Karpas-422 (cell line): ENCODE data around the gene DUOXA1. TPM values are rescaled to one million over a fixed set of nuclear protein-coding genes. Genes with fewer than 3 reads are reported as not detected.
"Not testable (repeated sequence)": the region's sequence is repeated elsewhere in the genome, so short reads cannot be mapped to it uniquely, and the experiment has no call there.

ENCODE experiments used
- DNase-seq: peaks from one replicate; pipeline ENCODE4 v3.0.0-alpha.2; 2015
- H2AFZ ChIP-seq: fragments of 200-600 bp; sonication (generic); 2 replicates; pipeline ENCODE4 v1.6.1; 2014; ENCODE audit warnings: antibody characterized with exemption, low read length, mixed read lengths
- H3K27ac ChIP-seq: fragments of 200-600 bp; sonication (generic); 2 replicates; pipeline ENCODE4 v1.5.1; 2014; ENCODE audit warnings: mild to moderate bottlenecking, low read length, moderate library complexity
- H3K27me3 ChIP-seq: fragments of 200-600 bp; sonication (generic); 2 replicates; pipeline ENCODE4 v1.6.1; 2014; ENCODE audit warnings: low read length, mixed read lengths
- H3K36me3 ChIP-seq: fragments of 200-600 bp; sonication (generic); 2 replicates; pipeline ENCODE4 v1.6.1; 2014; ENCODE audit warnings: low read length, mixed read lengths; ENCODE audit not compliant: insufficient read depth
- H3K4me1 ChIP-seq: fragments of 200-600 bp; sonication (generic); 2 replicates; pipeline ENCODE4 v1.6.1; 2014; ENCODE audit warnings: mild to moderate bottlenecking, low read length, mixed read lengths
- H3K4me2 ChIP-seq: fragments of 200-600 bp; sonication (generic); 2 replicates; pipeline ENCODE4 v1.6.1; 2014; ENCODE audit warnings: low read length, low read depth, mild to moderate bottlenecking; ENCODE audit not compliant: poor library complexity, severe bottlenecking
- H3K4me3 ChIP-seq: fragments of 200-600 bp; sonication (generic); 2 replicates; pipeline ENCODE4 v1.5.1; 2014; ENCODE audit warnings: mild to moderate bottlenecking, antibody characterized with exemption, low read length, mixed read lengths
- H3K79me2 ChIP-seq: fragments of 200-600 bp; sonication (generic); 2 replicates; pipeline ENCODE4 v1.6.1; 2014; ENCODE audit warnings: mild to moderate bottlenecking, low read length, mixed read lengths
- H3K9ac ChIP-seq: fragments of 200-600 bp; sonication (generic); 2 replicates; pipeline ENCODE4 v1.6.0; 2014; ENCODE audit warnings: low read length
- H3K9me2 ChIP-seq: fragments of 200-600 bp; sonication (generic), shearing (Covaris generic); replicated peaks from 2 replicates; pipeline ENCODE4 v1.6.0; 2014; ENCODE audit warnings: mild to moderate bottlenecking, low read length, moderate library complexity; ENCODE audit not compliant: insufficient read depth
- H3K9me3 ChIP-seq: fragments of 300-700, 200-600 bp; sonication (generic); 2 replicates; pipeline ENCODE4 v1.6.1; 2014; ENCODE audit warnings: low read length, mixed read lengths
- H4K20me1 ChIP-seq: fragments of 200-600 bp; sonication (generic); 2 replicates; pipeline ENCODE4 v1.6.1; 2014; ENCODE audit warnings: mild to moderate bottlenecking, antibody characterized with exemption, low read length, low read depth; ENCODE audit not compliant: insufficient read depth
- total RNA-seq: library from RNA; depleted of rRNA; stranded (reverse); fragments of >200 nt; shearing (Covaris generic); gene quantifications from 2 replicates; pipeline ENCODE4 v1.2.3, GENCODE V29; 2014; ENCODE audit warnings: low replicate concordance; rRNA removed

The DUOXA1 gene
- total RNA-seq, 1 experiment from 2014 or later = not detected

GRCh38 chr15:45079628-45080246 is 49.9 kb downstream of the DUOXA1 start:
- not testable (repeated sequence) for H3K9ac ChIP-seq, H3K36me3 ChIP-seq, H4K20me1 ChIP-seq, H3K9me2 ChIP-seq, H3K4me3 ChIP-seq, H3K4me1 ChIP-seq, H3K4me2 ChIP-seq, H3K27ac ChIP-seq, H3K79me2 ChIP-seq, H3K9me3 ChIP-seq, DNase-seq, H3K27me3 ChIP-seq, H2AFZ ChIP-seq

DNA sequence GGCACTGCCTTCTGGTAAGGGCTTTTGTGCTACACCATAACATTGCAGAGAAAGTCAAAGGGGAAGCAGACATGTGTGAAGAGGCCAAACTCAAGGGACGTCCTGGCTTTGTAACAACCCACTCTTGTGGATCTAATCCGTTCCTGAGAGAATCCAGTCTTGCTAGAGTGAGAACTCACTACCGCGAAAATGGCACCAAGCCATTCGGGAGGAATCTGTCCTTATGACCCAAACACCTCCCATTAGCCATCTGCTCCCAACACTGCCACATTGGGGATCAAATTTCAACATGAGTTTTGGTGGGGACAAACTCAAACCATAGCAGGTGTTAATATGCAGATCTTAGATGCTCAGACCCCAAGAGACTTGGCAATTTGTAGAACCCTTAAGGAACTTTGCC is 50.5 kb downstream of the DUOXA1 start:
- H3K9me2 ChIP-seq, H3K4me2 ChIP-seq, H3K9ac ChIP-seq, H3K27ac ChIP-seq, H3K27me3 ChIP-seq, H4K20me1 ChIP-seq, H2AFZ ChIP-seq, H3K79me2 ChIP-seq, H3K9me3 ChIP-seq, H3K4me1 ChIP-seq, H3K36me3 ChIP-seq, H3K4me3 ChIP-seq: not testable (repeated sequence)
- DNase-seq = peak; percentile 12

DNA sequence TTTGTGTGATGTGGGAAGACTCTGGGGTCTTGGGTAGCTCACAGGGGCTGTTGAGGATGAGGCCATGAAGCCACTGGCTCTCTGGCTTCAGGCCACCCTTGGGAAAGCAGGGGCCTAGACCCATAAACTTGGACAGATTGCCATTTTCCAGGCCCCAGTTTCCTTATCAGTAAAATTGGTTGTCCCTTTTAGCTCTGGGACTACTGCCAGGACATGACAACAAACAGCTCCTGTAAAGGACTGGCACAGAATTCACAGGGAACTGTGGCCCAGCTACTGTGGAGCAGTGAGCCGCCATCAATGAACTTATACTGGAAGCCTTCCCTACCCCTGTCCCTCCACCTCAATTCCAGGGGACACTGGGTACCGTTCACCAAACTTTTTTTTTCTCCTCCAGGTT is 52.3 kb downstream of the DUOXA1 start:
- not testable (repeated sequence) for H3K27ac ChIP-seq, H3K9me3 ChIP-seq, H3K4me2 ChIP-seq, H4K20me1 ChIP-seq, H3K36me3 ChIP-seq, H3K79me2 ChIP-seq, H3K4me1 ChIP-seq, H3K9ac ChIP-seq, DNase-seq, H3K27me3 ChIP-seq, H3K4me3 ChIP-seq, H2AFZ ChIP-seq, H3K9me2 ChIP-seq

DNA sequence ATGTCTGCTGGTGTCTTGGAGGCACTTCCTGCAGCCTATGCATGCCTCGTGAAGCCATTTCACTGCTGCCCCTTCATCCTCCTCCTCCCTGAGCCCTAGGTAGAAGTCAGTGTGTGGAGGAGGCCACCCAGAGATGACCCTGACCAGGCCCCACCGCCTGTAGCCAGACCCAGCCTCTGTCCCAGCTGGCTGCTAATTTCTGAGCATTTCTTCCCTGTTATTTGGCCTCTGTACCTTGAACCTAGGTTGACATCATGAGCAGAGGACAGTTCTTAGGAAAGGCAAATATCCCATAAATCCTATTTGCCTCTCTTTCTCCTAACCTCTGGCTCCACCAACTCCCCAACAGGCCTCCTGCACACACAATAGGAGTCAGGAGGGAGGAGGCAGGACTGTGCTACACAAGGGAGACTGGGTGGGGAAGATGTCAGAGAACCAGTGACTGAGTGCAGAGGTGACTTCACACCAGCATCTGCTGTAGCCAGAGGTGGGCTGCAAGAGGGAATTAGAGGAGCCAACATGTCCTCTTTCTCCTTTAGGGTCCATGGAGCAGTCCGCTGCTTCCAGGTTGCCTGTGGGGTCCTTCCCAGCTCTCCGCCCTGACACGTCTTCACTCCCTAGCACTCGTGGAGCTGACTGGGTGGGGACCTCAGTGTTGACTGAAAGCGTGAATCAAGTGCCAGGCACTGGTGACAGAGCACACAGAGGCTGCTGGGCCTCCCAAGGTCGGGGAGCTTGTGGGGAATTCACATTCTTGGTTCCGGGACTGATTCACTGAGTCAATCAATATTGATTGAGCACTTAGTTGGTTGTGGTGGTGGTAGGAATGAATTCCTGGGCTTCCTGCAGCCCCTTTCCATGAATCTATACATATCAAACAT is 54.0 kb downstream of the DUOXA1 start:
- H3K4me3 ChIP-seq, H3K4me1 ChIP-seq, H3K27ac ChIP-seq: not testable (repeated sequence)

GRCh38 chr15:45073602-45074001 is 56.1 kb downstream of the DUOXA1 start:
- not testable (repeated sequence) for H3K27me3 ChIP-seq, H3K9me2 ChIP-seq, H2AFZ ChIP-seq, H3K9ac ChIP-seq, H3K4me1 ChIP-seq, H3K79me2 ChIP-seq, DNase-seq, H3K4me2 ChIP-seq, H3K9me3 ChIP-seq, H3K27ac ChIP-seq, H3K36me3 ChIP-seq, H4K20me1 ChIP-seq, H3K4me3 ChIP-seq

More for the DNA sequence above, 54.0 kb downstream of the DUOXA1 start:
- H3K79me2 ChIP-seq, H3K36me3 ChIP-seq, H3K9me3 ChIP-seq, H3K9ac ChIP-seq, DNase-seq, H2AFZ ChIP-seq, H3K9me2 ChIP-seq, H3K4me2 ChIP-seq, H3K27me3 ChIP-seq, H4K20me1 ChIP-seq: not testable (repeated sequence)

GRCh38 chr15:45069942-45070360 is 59.7 kb downstream of the DUOXA1 start:
- not testable (repeated sequence) for DNase-seq, H3K27ac ChIP-seq, H3K9ac ChIP-seq, H3K4me3 ChIP-seq, H3K9me3 ChIP-seq, H3K27me3 ChIP-seq, H4K20me1 ChIP-seq, H3K4me1 ChIP-seq, H3K4me2 ChIP-seq, H3K9me2 ChIP-seq, H2AFZ ChIP-seq, H3K79me2 ChIP-seq, H3K36me3 ChIP-seq

Other genes with a start within 250 kb of the DUOXA1 start
- gene TERB2, start 173.2 kb downstream of the DUOXA1 start, total RNA-seq = not detected in 2 replicates
- 33.5 and 66.4 TPM in 2 replicates for gene SORD, start 106.7 kb downstream of the DUOXA1 start, total RNA-seq
- 0.07 and 0.45 TPM in 2 replicates for gene DUOX2, start 15.7 kb downstream of the DUOXA1 start, total RNA-seq
- gene DUOXA2, start 15.6 kb downstream of the DUOXA1 start, total RNA-seq = not detected in 2 replicates
- not detected in 2 replicates for gene DUOX1, start 115 bp upstream of the DUOXA1 start, total RNA-seq
- 10.9 and 35.4 TPM in 2 replicates for gene SHF, start 58.1 kb upstream of the DUOXA1 start, total RNA-seq
- not detected in 2 replicates for gene SLC28A2, start 122.4 kb upstream of the DUOXA1 start, total RNA-seq
- 13.7 and 29.0 TPM in 2 replicates for gene GATM, start 248.7 kb upstream of the DUOXA1 start, total RNA-seq